ENCODE data around the gene SCUBE2. TPM values are rescaled to one million over a fixed set of nuclear protein-coding genes. Genes with fewer than 3 reads are reported as not detected.

Gene SCUBE2
- total and polyA plus RNA-seq, 4 donors = 0.14 to 1.4 (median 0.42) TPM; not detected in 1

GRCh38 chr11:9103542-9104276 lies 12.3 kb upstream of the SCUBE2 start:
- no peak for DNase-seq (ENCODE audit: low spot score)
- Histone ChIP-seq H3K27me3 (ENCODE audit: control insufficient read depth in 4 of 4, insufficient read depth in 4 of 4, low read length in 3 of 4) (no peaks in the 10 kb centered on the region), H3K27ac (ENCODE audit: low read depth in 1 of 2, low read length in 2 of 2) (no peak overlapping the region), H3K4me3 (ENCODE audit: low read depth in 1 of 3, low read length in 3 of 3) (no peak overlapping the region), H3K4me1 (ENCODE audit: control insufficient read depth in 4 of 4, insufficient read depth in 4 of 4, low read length in 3 of 4) (no peaks in the 10 kb centered on the region), H3K9ac (ENCODE audit: low read depth in 1 of 2, low read length in 2 of 2) (no peak overlapping the region), H3K36me3 (ENCODE audit: control insufficient read depth in 4 of 4, insufficient read depth in 3 of 4, low read depth in 1 of 4, low read length in 3 of 4) (no peaks in the 10 kb centered on the region), H3K9me3 (ENCODE audit: control insufficient read depth in 4 of 4, low read length in 3 of 4) (no peaks in the 10 kb centered on the region)
- WGBS = 79% methylated on average over 7 of the region's 7 CpGs
- TF ChIP-seq TAF1 (conservative IDR thresholded peaks at IDR 0.05) (no peak), CTCF (IDR thresholded peaks at IDR 0.05; ENCODE audit: low read depth, low read length, missing input control) (no peak), RAD21 (IDR thresholded peaks at IDR 0.05) (no peak), ATF3 (IDR thresholded peaks at IDR 0.05) (no peak), REST (IDR thresholded peaks at IDR 0.05) (no peak), HNF4A (conservative IDR thresholded peaks at IDR 0.05) (no peak), NR2F2 (IDR thresholded peaks at IDR 0.05) (no peak)

GRCh38 chr11:9099617-9100016 lies 8.2 kb upstream of the SCUBE2 start:
- Histone ChIP-seq H3K4me3 (ENCODE audit: low read depth in 1 of 3, low read length in 3 of 3) (no peak overlapping the region), H3K36me3 (ENCODE audit: control insufficient read depth in 4 of 4, insufficient read depth in 3 of 4, low read depth in 1 of 4, low read length in 3 of 4) (no peaks in the 10 kb centered on the region), H3K27ac (ENCODE audit: low read depth in 1 of 2, low read length in 2 of 2) (no peak overlapping the region), H3K4me1 (ENCODE audit: control insufficient read depth in 4 of 4, insufficient read depth in 4 of 4, low read length in 3 of 4) (no peaks in the 10 kb centered on the region), H3K27me3 (ENCODE audit: control insufficient read depth in 4 of 4, insufficient read depth in 4 of 4, low read length in 3 of 4) (no peaks in the 10 kb centered on the region), H3K9me3 (ENCODE audit: control insufficient read depth in 4 of 4, low read length in 3 of 4) (no peaks in the 10 kb centered on the region), H3K9ac (ENCODE audit: low read depth in 1 of 2, low read length in 2 of 2) (no peak overlapping the region)
- TF ChIP-seq SP1 (IDR thresholded peaks at IDR 0.05) (no peak), ATF3 (IDR thresholded peaks at IDR 0.05) (no peak), MAX (IDR thresholded peaks at IDR 0.05) (no peak), FOXA1 (IDR thresholded peaks at IDR 0.05) (no peak), YY1 (IDR thresholded peaks at IDR 0.05) (no peak), REST (IDR thresholded peaks at IDR 0.05) (no peak), ZBTB33 (IDR thresholded peaks at IDR 0.05) (no peak), EGR1 (IDR thresholded peaks at IDR 0.05; ENCODE audit: low read depth in 2 of 2) (no peak), RAD21 (IDR thresholded peaks at IDR 0.05) (no peak), GABPA (IDR thresholded peaks at IDR 0.05 in 1 of 2, conservative IDR thresholded peaks at IDR 0.05 in 1 of 2) (no peak), HNF4G (IDR thresholded peaks at IDR 0.05) (no peak), TAF1 (conservative IDR thresholded peaks at IDR 0.05) (no peak), CTCF (IDR thresholded peaks at IDR 0.05; ENCODE audit: low read depth, low read length, missing input control) (no peak), NR2F2 (IDR thresholded peaks at IDR 0.05) (no peak), HNF4A (conservative IDR thresholded peaks at IDR 0.05) (no peak), RXRA (IDR thresholded peaks at IDR 0.05) (no peak)
- no peak for DNase-seq (ENCODE audit: low spot score)
- 89% methylated on average over 4 of the region's 4 CpGs for WGBS
